Cardiac fibroblast (primary cell): Measurements from ENCODE around the gene BST1.
A peak's percentile ranks its signal among the peaks of the same experiment; 100 is the strongest.

Source experiments
- DNase-seq, 2 donors: peaks; one replicate each; pipeline versions ENCODE4 v3.0.0 to v3.0.0-alpha.2; 2010; ENCODE audit warnings: low read depth in 2 of 2
- H3K4me3 ChIP-seq, 2 donors: replicated peaks in 1 of 2; 1 replicate in 1 of 2; 2 replicates in 1 of 2; pipeline ENCODE4 v1.5.1; 2011; ENCODE audit warnings: low read depth in 2 of 2, low read length in 2 of 2, mild to moderate bottlenecking in 2 of 2, moderate library complexity in 1 of 2
- TF ChIP-seq, protein P1 (sequence below): IDR thresholded peaks from one replicate; pipeline ENCODE4 v1.5.1; 2011; ENCODE audit warnings: low read depth, mild to moderate bottlenecking, low read length, inconsistent platforms

Gene BST1

GRCh38 chr4:15702941-15703403 lies at the start of gene BST1:
Gene BST1, plus strand, starts transcription at chr4:15703065. Its CDS starts 80 bp downstream, at chr4:15703145.
- DNase-seq, result peak; percentile 63
- peak within 1 kb of the TSS; percentile 50 to 57 for H3K4me3 ChIP-seq
- TF ChIP-seq, protein P1, sequence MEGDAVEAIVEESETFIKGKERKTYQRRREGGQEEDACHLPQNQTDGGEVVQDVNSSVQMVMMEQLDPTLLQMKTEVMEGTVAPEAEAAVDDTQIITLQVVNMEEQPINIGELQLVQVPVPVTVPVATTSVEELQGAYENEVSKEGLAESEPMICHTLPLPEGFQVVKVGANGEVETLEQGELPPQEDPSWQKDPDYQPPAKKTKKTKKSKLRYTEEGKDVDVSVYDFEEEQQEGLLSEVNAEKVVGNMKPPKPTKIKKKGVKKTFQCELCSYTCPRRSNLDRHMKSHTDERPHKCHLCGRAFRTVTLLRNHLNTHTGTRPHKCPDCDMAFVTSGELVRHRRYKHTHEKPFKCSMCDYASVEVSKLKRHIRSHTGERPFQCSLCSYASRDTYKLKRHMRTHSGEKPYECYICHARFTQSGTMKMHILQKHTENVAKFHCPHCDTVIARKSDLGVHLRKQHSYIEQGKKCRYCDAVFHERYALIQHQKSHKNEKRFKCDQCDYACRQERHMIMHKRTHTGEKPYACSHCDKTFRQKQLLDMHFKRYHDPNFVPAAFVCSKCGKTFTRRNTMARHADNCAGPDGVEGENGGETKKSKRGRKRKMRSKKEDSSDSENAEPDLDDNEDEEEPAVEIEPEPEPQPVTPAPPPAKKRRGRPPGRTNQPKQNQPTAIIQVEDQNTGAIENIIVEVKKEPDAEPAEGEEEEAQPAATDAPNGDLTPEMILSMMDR, result no peak

GRCh38 chr4:15653420-15653819 lies 49.4 kb upstream of the BST1 start:
- peak overlapping the region; percentile 72 to 77 for H3K4me3 ChIP-seq
- DNase-seq, result no peak
- TF ChIP-seq, protein P1, result no peak

GRCh38 chr4:15653864-15654592 lies 48.8 kb upstream of the BST1 start:
- peak; percentile 77 to 78 for DNase-seq
- TF ChIP-seq, protein P1, result no peak
- H3K4me3 ChIP-seq, result peak overlapping the region; percentile 72 to 77

- peak overlapping the region; percentile 72 to 77 for H3K4me3 ChIP-seq
- peak; percentile 39 to 41 for DNase-seq
- TF ChIP-seq, protein P1, result no peak
Observed at GRCh38 chr4:15654593-15655222, 48.2 kb upstream of the BST1 start.

DNA sequence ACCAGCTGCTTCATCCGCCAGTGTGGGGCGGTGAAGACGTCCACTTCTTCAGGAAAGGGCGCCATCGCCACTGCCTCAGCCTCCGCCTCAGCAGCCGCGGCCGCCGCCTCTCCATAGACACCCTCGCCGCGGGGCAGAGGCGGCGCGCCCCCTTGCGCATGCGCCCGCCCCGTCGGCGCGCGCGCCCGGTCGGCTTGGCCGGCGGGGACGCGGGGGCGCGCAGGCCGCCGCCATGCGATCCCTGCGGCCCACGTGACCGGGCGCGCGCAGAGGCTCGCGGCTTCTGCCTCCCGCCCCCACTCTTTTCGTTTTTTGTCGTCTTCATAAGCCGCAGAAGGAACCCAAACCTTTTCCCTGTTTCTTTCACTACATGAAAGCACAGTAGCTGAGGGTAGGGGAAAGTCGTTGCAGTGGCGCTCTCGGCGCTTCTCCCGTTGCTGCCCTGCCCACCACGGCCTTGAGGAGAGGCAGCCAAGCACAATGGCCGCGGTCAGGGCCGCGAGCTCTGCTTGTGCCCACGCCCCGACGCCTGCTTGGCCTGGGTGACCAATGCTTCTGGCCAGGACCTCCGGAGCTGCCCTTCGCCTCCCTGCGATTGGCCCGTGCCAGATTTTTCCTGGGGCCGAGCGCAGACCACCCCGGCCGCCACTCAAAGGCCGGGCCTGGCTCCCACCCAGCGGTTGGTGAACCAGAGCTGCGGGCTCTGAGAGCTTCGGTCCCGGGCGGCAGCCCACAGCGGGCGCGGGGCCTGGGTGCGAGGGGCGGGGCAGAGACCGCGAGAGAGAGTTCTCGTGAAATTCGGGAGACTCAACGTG lies 47.4 kb upstream of the BST1 start, which contains the start of gene FBXL5:
TSS of gene FBXL5 (minus strand) at position 135 of the 815 bp plus-strand sequence. CDS start at position 65, 70 bp downstream.
- TF ChIP-seq, protein P1, result no peak
- peak within 1 kb of the TSS; percentile 72 to 77 for H3K4me3 ChIP-seq
- peak; percentile 86 to 92 for DNase-seq

GRCh38 chr4:15656038-15656470 lies 46.8 kb upstream of the BST1 start:
- TF ChIP-seq, protein P1, result no peak
- peak in 1 of 2 donors; percentile 52 for DNase-seq
- no peak overlapping the region for H3K4me3 ChIP-seq
